CD4-positive, alpha-beta T cell treated with Interleukin-12 subunit alpha and Interleukin-12 subunit beta, for 1 hour (primary cell): ENCODE data around the gene PRTG.
"Not testable (repeated sequence)": the region's sequence is repeated elsewhere in the genome, so short reads cannot be mapped to it uniquely, and the experiment has no call there.

ENCODE experiments used
- DNase-seq: peaks from one replicate; pipeline ENCODE4 v3.0.0-alpha.2; 2020

PRTG gene

DNA sequence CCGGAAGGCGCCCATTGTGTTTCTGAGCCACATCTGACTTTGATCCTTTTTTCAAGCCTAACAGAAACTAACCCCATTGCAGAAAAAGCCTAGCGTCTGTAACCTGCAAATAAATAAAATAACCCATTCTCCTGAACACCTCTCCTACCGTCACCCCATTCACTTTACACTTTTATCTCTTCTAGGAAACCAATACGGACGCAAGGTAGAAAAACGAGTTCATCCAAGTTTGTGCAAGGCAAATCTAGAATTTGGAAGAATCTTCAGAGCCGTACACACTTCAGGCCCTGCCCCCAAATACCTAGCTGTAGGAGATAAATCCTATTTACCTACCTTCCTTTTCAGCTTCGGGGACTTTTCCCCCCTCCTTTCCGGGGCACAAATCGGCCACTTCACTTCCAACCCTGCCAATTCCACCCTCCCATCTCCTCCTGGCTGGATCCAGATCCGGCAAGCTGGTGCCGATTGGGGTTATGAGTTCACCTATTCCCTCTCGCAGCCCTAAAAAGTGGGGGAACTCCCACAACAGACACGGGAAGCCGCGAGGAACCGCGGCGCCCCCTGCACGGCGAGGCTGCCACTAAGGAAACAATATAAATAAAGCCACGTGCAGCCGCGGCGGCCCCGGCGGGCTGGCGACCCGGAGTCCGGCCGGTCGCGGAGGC, 987 bp downstream of the PRTG start:
- no peak for DNase-seq

- no peak for DNase-seq
Observed at GRCh38 chr15:55740981-55741832, 1.7 kb downstream of the PRTG start.

DNA sequence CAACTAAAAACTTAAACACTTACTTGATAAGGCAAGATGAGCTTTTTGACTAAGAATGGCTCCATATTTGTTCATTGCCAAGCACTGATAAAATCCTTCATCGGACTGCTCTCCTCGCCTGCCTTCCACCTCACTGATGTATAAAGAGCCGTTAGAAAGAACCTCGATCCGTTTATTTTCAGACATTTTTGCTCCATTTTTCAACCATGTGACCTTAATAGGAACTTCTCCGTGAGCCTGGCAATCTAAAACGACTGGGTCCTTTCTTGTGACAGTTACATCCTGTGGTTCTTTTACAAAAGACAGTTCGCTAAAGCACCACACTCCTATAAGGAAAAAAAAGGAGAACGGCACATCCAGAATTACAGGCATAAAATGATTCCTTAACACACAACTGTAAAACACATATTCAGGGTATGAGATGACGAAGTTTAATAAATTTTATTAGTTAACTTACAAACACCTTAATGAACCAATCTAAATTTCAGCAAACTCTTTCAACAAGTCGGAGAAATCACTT, 2.5 kb downstream of the PRTG start:
- DNase-seq = no peak

DNA sequence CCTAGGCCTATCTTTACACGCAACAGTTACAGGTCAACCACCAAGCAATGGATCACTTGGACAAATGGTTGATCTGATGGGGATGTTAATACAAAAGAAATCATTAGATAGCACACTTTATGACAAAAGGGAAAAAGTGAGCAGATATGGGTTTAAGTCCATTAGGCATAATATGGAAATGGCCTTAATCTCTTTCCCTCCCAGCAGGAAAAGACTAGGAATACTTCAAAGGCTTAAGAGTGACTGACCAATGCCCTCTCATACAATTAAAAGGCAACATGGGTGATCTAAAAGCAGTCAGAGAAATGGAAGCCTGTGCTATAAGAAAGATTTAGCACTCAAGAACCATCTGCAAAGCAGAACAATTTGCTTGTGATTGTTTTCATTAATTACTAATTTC, 3.3 kb downstream of the PRTG start:
- DNase-seq = no peak

GRCh38 chr15:55738715-55739114, 4.2 kb downstream of the PRTG start:
- DNase-seq = no peak

- no peak for DNase-seq
Observed at GRCh38 chr15:55737373-55737772, 5.6 kb downstream of the PRTG start.

GRCh38 chr15:55736756-55737155, 6.2 kb downstream of the PRTG start:
- no peak for DNase-seq

DNA sequence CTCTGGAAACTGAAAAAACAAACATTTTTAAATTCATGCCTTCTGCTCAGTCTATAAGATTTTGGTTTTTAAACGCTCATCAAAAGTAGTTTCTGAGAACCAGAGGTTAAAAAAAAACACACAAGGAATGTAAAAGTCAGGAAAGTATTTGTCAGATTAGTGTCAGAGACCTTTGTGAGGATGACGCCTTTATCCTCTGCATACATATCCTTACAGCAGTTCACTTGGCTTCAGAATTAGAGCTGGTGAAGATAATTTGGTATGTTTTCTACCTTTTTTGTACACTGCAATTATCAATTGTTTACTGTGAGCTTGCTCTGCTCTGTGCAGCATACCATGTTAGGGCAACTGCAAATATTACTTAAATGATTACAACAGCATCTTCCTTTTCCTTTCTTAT, 8.3 kb downstream of the PRTG start:
- no peak for DNase-seq

DNA sequence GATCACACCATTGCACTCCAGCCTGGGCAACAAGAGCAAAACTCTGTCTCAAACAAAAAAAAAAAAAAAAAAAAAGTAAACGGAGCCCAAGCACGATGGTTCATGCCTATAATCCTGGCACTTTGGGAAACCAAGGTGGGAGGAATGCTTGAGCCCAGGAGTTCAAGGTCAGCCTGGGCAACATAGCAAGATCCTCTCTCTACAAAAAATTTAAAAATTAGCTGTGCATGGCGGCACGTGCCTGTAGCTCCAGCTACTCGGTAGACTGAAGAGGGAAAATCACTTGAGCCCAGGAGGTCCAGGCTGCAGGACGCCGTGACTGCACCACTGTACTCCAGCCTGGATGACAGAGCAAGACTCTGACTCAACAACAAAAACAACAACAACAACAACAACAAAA, 9.5 kb downstream of the PRTG start:
- DNase-seq = not testable (repeated sequence)

- DNase-seq = no peak
Observed at GRCh38 chr15:55721554-55722185, 21.3 kb downstream of the PRTG start.

- no peak for DNase-seq
Observed at GRCh38 chr15:55715355-55716076, 27.4 kb downstream of the PRTG start.

DNA sequence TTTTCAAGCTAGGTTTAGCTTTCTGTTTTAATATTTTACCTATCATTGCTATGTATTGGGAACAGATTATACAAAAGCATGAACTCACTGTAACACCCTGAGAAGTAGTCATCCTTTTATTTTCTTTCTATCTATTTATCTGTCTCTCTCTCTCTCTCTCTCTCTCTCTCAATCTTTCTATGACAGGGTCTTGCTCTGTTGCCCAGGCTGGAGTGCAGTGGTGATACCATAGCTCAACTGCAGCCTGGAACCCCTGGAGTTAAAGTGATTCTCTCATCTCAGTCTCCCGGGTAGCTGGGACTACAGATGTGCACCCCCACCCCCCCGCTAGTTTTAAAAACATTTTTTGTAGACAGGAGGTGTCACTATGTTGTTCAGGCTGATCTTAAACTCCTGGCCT, 28.9 kb downstream of the PRTG start:
- DNase-seq = no peak

DNA sequence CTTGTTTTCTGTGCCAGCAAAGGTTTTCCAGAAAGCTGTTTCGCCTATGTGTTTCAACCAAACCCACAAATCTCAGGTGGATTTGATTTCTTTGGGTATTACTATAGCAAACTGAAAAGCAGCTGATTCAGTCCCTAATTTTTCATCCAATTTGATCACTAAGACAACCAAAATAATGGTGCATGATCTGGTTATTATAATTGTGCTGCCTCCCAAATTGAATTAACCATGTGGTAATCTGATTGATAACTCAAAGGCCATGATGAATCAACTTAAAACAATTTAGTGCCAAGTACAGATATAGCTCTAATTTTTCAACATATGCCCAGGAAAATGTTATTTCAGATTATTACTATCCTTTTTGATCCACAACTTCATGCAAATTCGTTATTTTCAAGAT, 30.6 kb downstream of the PRTG start:
- DNase-seq = no peak

GRCh38 chr15:55710286-55710685, 32.7 kb downstream of the PRTG start:
- DNase-seq = no peak

GRCh38 chr15:55709458-55709857, 33.5 kb downstream of the PRTG start:
- no peak for DNase-seq

GRCh38 chr15:55708720-55709119, 34.2 kb downstream of the PRTG start:
- DNase-seq = no peak

DNA sequence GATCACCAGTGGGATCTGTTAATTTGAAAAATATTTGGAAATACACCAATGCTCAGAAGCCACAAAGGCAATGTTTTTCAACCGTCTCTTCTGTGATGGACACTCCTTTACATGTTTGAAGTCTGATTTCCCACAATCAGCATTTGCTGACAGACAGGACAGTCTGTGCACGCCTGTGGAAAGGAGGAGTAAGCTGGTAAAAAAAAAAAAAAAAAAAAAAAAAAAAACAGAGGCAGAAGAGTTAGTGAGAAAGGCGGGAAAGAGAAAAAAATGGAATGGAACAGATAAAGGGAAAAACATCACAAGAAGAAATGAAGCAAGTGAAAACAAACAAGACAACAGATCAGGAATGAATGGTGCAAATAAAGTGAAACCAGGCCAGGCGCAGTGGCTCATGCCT, 35.0 kb downstream of the PRTG start:
- no peak for DNase-seq

- DNase-seq = no peak
Observed at GRCh38 chr15:55707518-55707917, 35.4 kb downstream of the PRTG start.

DNA sequence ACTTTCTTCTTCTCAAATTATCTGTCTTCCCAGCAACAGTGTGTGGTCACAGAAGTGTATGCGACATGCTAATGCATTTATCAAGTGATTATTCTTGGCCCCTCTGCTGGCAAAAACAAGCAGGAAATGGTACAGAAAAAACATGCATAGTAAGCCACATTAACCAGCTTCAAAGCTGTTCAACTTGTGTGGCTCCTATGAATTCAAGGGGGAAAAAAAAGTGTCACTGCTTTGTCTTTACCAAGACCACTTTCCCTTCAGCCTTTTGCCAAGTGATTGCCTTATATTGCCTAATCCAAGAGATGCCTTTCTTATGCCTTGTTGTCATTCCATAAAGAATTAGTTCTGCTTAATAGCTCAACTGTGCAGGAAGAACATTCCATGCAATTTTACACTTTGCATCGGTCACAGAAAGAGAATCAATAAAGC, 39.1 kb downstream of the PRTG start:
- DNase-seq = no peak

DNA sequence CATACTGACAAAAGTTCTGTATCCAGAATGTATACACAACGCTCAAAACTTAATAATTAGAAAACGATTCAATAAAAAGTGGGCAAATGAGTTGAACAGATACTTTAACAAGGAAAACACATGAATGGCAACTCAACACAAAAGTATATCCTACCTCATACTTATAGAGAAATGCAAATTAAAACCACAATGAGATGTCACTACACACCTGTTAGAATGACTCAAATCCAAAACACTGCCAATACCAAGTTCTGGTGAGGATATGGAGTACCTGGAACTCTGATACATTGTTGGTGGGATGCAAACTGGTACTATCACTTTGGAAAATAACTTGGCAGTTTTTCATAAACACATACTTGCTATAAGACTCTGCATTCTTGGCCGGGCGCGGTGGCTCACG, 42.1 kb downstream of the PRTG start:
- no peak for DNase-seq

GRCh38 chr15:55698653-55699052, 44.3 kb downstream of the PRTG start:
- DNase-seq = no peak

GRCh38 chr15:55696221-55696620, 46.7 kb downstream of the PRTG start:
- no peak for DNase-seq

- DNase-seq = no peak
Observed at GRCh38 chr15:55695432-55695831, 47.5 kb downstream of the PRTG start.
